OCI-LY1 (cell line): ENCODE measurements around the gene FOXF1.

Experiments used
- H2AFZ ChIP-seq: fragments of 200-600 bp; sonication (generic), shearing (Covaris generic); 2 replicates; pipeline ENCODE4 v1.6.0; 2014; ENCODE audit warnings: antibody characterized with exemption, mild to moderate bottlenecking, low read length
- H3F3A ChIP-seq: fragments of 200-600 bp; sonication (generic), shearing (Covaris generic); 2 replicates; pipeline ENCODE4 v1.6.0; 2014; ENCODE audit warnings: mild to moderate bottlenecking, antibody characterized with exemption, low read length, moderate library complexity; ENCODE audit not compliant: insufficient read depth
- H3K27ac ChIP-seq: fragments of 200-600 bp; sonication (generic); 2 replicates; pipeline ENCODE4 v1.5.1; 2014; ENCODE audit warnings: low read length, mixed run types, mild to moderate bottlenecking, low read depth; ENCODE audit not compliant: poor library complexity, severe bottlenecking
- H3K27me3 ChIP-seq: fragments of 200-600 bp; sonication (generic); 2 replicates; pipeline ENCODE4 v1.6.0; 2014; ENCODE audit warnings: antibody characterized with exemption, mild to moderate bottlenecking, low read length, moderate library complexity; ENCODE audit not compliant: insufficient read depth
- H3K36me3 ChIP-seq: fragments of 200-600 bp; sonication (generic); 2 replicates; pipeline ENCODE4 v1.6.1; 2014; ENCODE audit warnings: mild to moderate bottlenecking, antibody characterized with exemption, low read length, moderate library complexity, mixed read lengths; ENCODE audit not compliant: insufficient read depth
- H3K4me1 ChIP-seq: fragments of 200-600 bp; sonication (generic); 2 replicates; pipeline ENCODE4 v1.5.1; 2014; ENCODE audit warnings: mild to moderate bottlenecking, low read length, moderate library complexity; ENCODE audit not compliant: insufficient read depth, severe bottlenecking
- H3K4me2 ChIP-seq: fragments of 200-600 bp; sonication (generic), shearing (Covaris generic); 2 replicates; pipeline ENCODE4 v1.6.1; 2014; ENCODE audit warnings: low read length
- H3K4me3 ChIP-seq: fragments of 200-600 bp; sonication (generic); 2 replicates; pipeline ENCODE4 v1.5.1; 2014; ENCODE audit warnings: low read length, low read depth, mild to moderate bottlenecking, mixed read lengths; ENCODE audit not compliant: poor library complexity, severe bottlenecking
- H3K79me2 ChIP-seq: fragments of 200-600 bp; shearing (Covaris generic); 2 replicates; pipeline ENCODE4 v1.6.1; 2016; ENCODE audit warnings: mixed run types, low read length, mixed read lengths; ENCODE audit not compliant: insufficient read depth
- H3K9ac ChIP-seq: fragments of 200-600 bp; sonication (generic), shearing (Covaris generic); 2 replicates; pipeline ENCODE4 v1.6.1; 2014; ENCODE audit warnings: mild to moderate bottlenecking, low read length, mixed read lengths
- H3K9me2 ChIP-seq: fragments of 200-600 bp; sonication (generic), shearing (Covaris generic); 2 replicates; pipeline ENCODE4 v1.6.1; 2014; ENCODE audit warnings: low read depth, mild to moderate bottlenecking, low read length, mixed read lengths
- H3K9me3 ChIP-seq: fragments of 200-600 bp; shearing (Covaris generic); 2 replicates; pipeline ENCODE4 v1.6.1; 2014; ENCODE audit warnings: low read length, mixed read lengths
- H4K20me1 ChIP-seq: fragments of 200-600 bp; sonication (generic), shearing (Covaris generic); 2 replicates; pipeline ENCODE4 v1.6.0; 2016; ENCODE audit warnings: mild to moderate bottlenecking, low read length; ENCODE audit not compliant: insufficient read depth
- CTCF ChIP-seq: fragments of 200-600 bp; sonication (generic), shearing (Covaris generic); IDR thresholded peaks from 2 replicates; pipeline ENCODE4 v1.5.1; 2017; ENCODE audit warnings: mild to moderate bottlenecking, antibody characterized with exemption, low read length, moderate library complexity, mixed read lengths
- EZH2 ChIP-seq: fragments of 200-600 bp; sonication (generic), shearing (Covaris generic); IDR thresholded peaks from 2 replicates; pipeline ENCODE4 v1.8.0; 2017; ENCODE audit warnings: borderline replicate concordance, mixed run types, mild to moderate bottlenecking, antibody characterized with exemption, low read length, moderate library complexity, mixed read lengths

The FOXF1 gene

GRCh38 chr16:86496929-86497461, 13.3 kb upstream of the FOXF1 start:
- TF ChIP-seq EZH2 (no peak), CTCF (no peak)
- Histone ChIP-seq H3K4me3 (no peak overlapping the region), H3K4me1 (no peaks in the 10 kb centered on the region), H3K4me2 (no peak overlapping the region), H2AFZ (no peak overlapping the region), H4K20me1 (no peaks in the 10 kb centered on the region), H3K27me3 (no peaks in the 10 kb centered on the region), H3K36me3 (no peaks in the 10 kb centered on the region), H3F3A (no peaks in the 10 kb centered on the region), H3K9me3 (no peaks in the 10 kb centered on the region), H3K9me2 (no peaks in the 10 kb centered on the region), H3K9ac (no peak overlapping the region), H3K79me2 (no peaks in the 10 kb centered on the region), H3K27ac (no peak overlapping the region)

GRCh38 chr16:86497551-86498021, 12.7 kb upstream of the FOXF1 start:
- H3K9me2 ChIP-seq = no peaks in the 10 kb centered on the region
- no peaks in the 10 kb centered on the region for H3K4me1 ChIP-seq
- H3K27ac ChIP-seq = no peak overlapping the region
- no peaks in the 10 kb centered on the region for H3K27me3 ChIP-seq
- H3F3A ChIP-seq = no peaks in the 10 kb centered on the region
- no peak overlapping the region for H2AFZ ChIP-seq
- H3K4me3 ChIP-seq = no peak overlapping the region
- H4K20me1 ChIP-seq = no peaks in the 10 kb centered on the region
- no peak for TF ChIP-seq EZH2
- TF ChIP-seq CTCF = no peak
- H3K36me3 ChIP-seq = no peaks in the 10 kb centered on the region
- no peaks in the 10 kb centered on the region for H3K9me3 ChIP-seq
- no peak overlapping the region for H3K4me2 ChIP-seq
- H3K9ac ChIP-seq = no peak overlapping the region
- no peaks in the 10 kb centered on the region for H3K79me2 ChIP-seq

GRCh38 chr16:86498155-86498670, 12.1 kb upstream of the FOXF1 start:
- Histone ChIP-seq H3K9me2 (no peaks in the 10 kb centered on the region), H3K36me3 (no peaks in the 10 kb centered on the region), H3F3A (no peaks in the 10 kb centered on the region), H3K4me1 (no peaks in the 10 kb centered on the region), H3K4me2 (no peak overlapping the region), H3K79me2 (no peaks in the 10 kb centered on the region), H3K4me3 (no peak overlapping the region), H3K27me3 (no peaks in the 10 kb centered on the region), H2AFZ (no peak overlapping the region), H4K20me1 (no peaks in the 10 kb centered on the region), H3K27ac (no peak overlapping the region), H3K9ac (no peak overlapping the region), H3K9me3 (no peaks in the 10 kb centered on the region)
- TF ChIP-seq CTCF (no peak), EZH2 (no peak)
